GM19035 (cell line): Measurements from ENCODE around the gene SNRPB2.

Experiments
- ATAC-seq: cut with Tn5 transposase; IDR thresholded peaks from one replicate; pipeline ENCODE4 v1.9.1; 2021; ENCODE audit not compliant: unreplicated experiment

The SNRPB2 gene

GRCh38 chr20:16785226-16785625 lies 55.4 kb downstream of the SNRPB2 start:
- ATAC-seq, result no peak
